Suprapubic skin (tissue), 3 donors: ENCODE measurements around the gene IP6K1.

Source experiments
- POLR2A ChIP-seq, 2 donors: fragments of 450-650 bp; IDR thresholded peaks; one replicate each; pipeline ENCODE4 v1.6.1; 2017; ENCODE audit warnings: antibody characterized with exemption in 2 of 2, mild to moderate bottlenecking in 2 of 2, moderate library complexity in 2 of 2
- TF ChIP-seq, protein P1 (sequence below), 2 donors: fragments of 200-600 bp in 1 of 2; fragments of 450-650 bp in 1 of 2; sonication (generic) in 1 of 2; IDR thresholded peaks; one replicate each; pipeline ENCODE4 v1.5.1; 2016 to 2019; ENCODE audit warnings: antibody characterized with exemption in 2 of 2, mild to moderate bottlenecking in 1 of 2, moderate library complexity in 1 of 2

- TF ChIP-seq POLR2A (IDR thresholded peaks at IDR 0.05), result no peak
- TF ChIP-seq, protein P1, sequence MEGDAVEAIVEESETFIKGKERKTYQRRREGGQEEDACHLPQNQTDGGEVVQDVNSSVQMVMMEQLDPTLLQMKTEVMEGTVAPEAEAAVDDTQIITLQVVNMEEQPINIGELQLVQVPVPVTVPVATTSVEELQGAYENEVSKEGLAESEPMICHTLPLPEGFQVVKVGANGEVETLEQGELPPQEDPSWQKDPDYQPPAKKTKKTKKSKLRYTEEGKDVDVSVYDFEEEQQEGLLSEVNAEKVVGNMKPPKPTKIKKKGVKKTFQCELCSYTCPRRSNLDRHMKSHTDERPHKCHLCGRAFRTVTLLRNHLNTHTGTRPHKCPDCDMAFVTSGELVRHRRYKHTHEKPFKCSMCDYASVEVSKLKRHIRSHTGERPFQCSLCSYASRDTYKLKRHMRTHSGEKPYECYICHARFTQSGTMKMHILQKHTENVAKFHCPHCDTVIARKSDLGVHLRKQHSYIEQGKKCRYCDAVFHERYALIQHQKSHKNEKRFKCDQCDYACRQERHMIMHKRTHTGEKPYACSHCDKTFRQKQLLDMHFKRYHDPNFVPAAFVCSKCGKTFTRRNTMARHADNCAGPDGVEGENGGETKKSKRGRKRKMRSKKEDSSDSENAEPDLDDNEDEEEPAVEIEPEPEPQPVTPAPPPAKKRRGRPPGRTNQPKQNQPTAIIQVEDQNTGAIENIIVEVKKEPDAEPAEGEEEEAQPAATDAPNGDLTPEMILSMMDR (IDR thresholded peaks at IDR 0.05), result no peak
Measured at GRCh38 chr3:49791571-49791970, 5.2 kb upstream of the IP6K1 start.
